SK-N-SH (cell line): ENCODE data around the gene THSD4. TPM values are rescaled to one million over a fixed set of nuclear protein-coding genes. Genes with fewer than 3 reads are reported as not detected.

Experiments
- CTCF ChIA-PET: fragments of 300-600, 350-600 bp; formaldehyde crosslinking; extraction: SDS; loops from one replicate; lab custom pipeline; 2021; lab: Yijun Ruan, JAX
- POLR2A ChIA-PET: fragments of 350-600 bp; sonication (Branson Sonifier 250); formaldehyde crosslinking; extraction: SDS; loops from one replicate; lab custom pipeline; 2020; ENCODE audit warnings: antibody characterized with exemption, inconsistent platforms; lab: Yijun Ruan, JAX
- DNase-seq: peaks from one replicate; pipeline ENCODE4 v3.0.0; 2012
- H2AFZ ChIP-seq: fragments of 200-600 bp; sonication (generic); 2 replicates; pipeline ENCODE4 v1.8.1; 2016; ENCODE audit warnings: antibody characterized with exemption, mild to moderate bottlenecking, low read depth
- H3F3A ChIP-seq: fragments of 200-600 bp; sonication (generic); replicated peaks from 2 replicates; pipeline ENCODE3; 2016; ENCODE audit warnings: antibody characterized with exemption, mild to moderate bottlenecking; ENCODE audit not compliant: insufficient read depth
- H3K27ac ChIP-seq, 2 experiments: fragments of 200-500 bp in 1 of 2; fragments of 200-600 bp in 1 of 2; sonication (Bioruptor generic) in 1 of 2; sonication (generic), shearing (Covaris generic) in 1 of 2; 2 replicates each; pipeline versions ENCODE4 v1.5.1 to v1.6.1; 2014 to 2016; ENCODE audit warnings: low read depth in 2 of 2, inconsistent platforms in 1 of 2, low read length in 1 of 2, mild to moderate bottlenecking in 1 of 2, mixed read lengths in 1 of 2
- H3K27me3 ChIP-seq: fragments of 200-600 bp; sonication (generic), shearing (Covaris generic); 2 replicates; pipeline ENCODE4 v1.6.1; 2016; ENCODE audit warnings: mixed run types; ENCODE audit not compliant: insufficient read depth
- H3K36me3 ChIP-seq, 2 experiments: fragments of 200-500 bp in 1 of 2; fragments of 200-600 bp in 1 of 2; sonication (Bioruptor generic) in 1 of 2; sonication (generic) in 1 of 2; replicated peaks in 1 of 2; 2 replicates each; pipeline versions ENCODE3 to v1.5.1; 2014 to 2016; ENCODE audit warnings: low read length in 1 of 2, mild to moderate bottlenecking in 1 of 2; ENCODE audit not compliant: insufficient read depth in 2 of 2, control insufficient read depth in 1 of 2
- H3K4me1 ChIP-seq, 2 experiments: fragments of 200-500 bp in 1 of 2; fragments of 200-600 bp in 1 of 2; sonication (Bioruptor generic) in 1 of 2; sonication (generic), shearing (Covaris generic) in 1 of 2; 2 replicates each; pipeline versions ENCODE4 v1.5.1 to v1.6.1; 2014 to 2016; ENCODE audit warnings: low read depth in 1 of 2, low read length in 1 of 2, mixed run types in 1 of 2; ENCODE audit not compliant: insufficient read depth in 2 of 2, control insufficient read depth in 1 of 2
- H3K4me2 ChIP-seq: fragments of 200-600 bp; sonication (generic), shearing (Covaris generic); 2 replicates; pipeline ENCODE4 v1.6.1; 2017; ENCODE audit warnings: mixed run types
- H3K4me3 ChIP-seq, 2 experiments: fragments of 200-500 bp in 1 of 2; fragments of 200-600 bp in 1 of 2; sonication (Bioruptor generic) in 1 of 2; sonication (generic), shearing (Covaris generic) in 1 of 2; 2 replicates each; pipeline versions ENCODE4 v1.5.1 to v1.8.1; 2014 to 2016; ENCODE audit warnings: low read depth in 2 of 2, inconsistent platforms in 1 of 2, low read length in 1 of 2, mild to moderate bottlenecking in 1 of 2, mixed read lengths in 1 of 2, moderate library complexity in 1 of 2
- H3K79me2 ChIP-seq: fragments of 200-600 bp; sonication (generic); 2 replicates; pipeline ENCODE4 v1.8.1; 2017; ENCODE audit warnings: mild to moderate bottlenecking; ENCODE audit not compliant: insufficient read depth
- H3K9ac ChIP-seq: fragments of 200-600 bp; sonication (generic); 2 replicates; pipeline ENCODE4 v1.6.1; 2017; ENCODE audit warnings: mixed run types
- H3K9me2 ChIP-seq: fragments of 200-600 bp; sonication (generic); 2 replicates; pipeline ENCODE4 v1.6.1; 2017; ENCODE audit warnings: mixed run types
- H3K9me3 ChIP-seq: fragments of 200-600 bp; sonication (generic); 2 replicates; pipeline ENCODE4 v1.6.1; 2017; ENCODE audit warnings: mixed run types, mild to moderate bottlenecking, moderate library complexity
- H4K20me1 ChIP-seq: fragments of 200-600 bp; sonication (generic); 2 replicates; pipeline ENCODE4 v1.6.1; 2017; ENCODE audit warnings: mild to moderate bottlenecking, mixed run types; ENCODE audit not compliant: insufficient read depth
- CTCF ChIP-seq: fragments of 200-600 bp; sonication (generic); IDR thresholded peaks from 2 replicates; pipeline ENCODE4 v1.6.1; 2017; ENCODE audit warnings: antibody characterized with exemption, mild to moderate bottlenecking, moderate library complexity
- ELF1 ChIP-seq: IDR thresholded peaks from 2 replicates; pipeline ENCODE4 v1.4.0; 2012
- FOSL2 ChIP-seq: IDR thresholded peaks from 2 replicates; pipeline ENCODE4 v1.4.0; 2012; ENCODE audit warnings: low read depth, mild to moderate bottlenecking, moderate library complexity, borderline replicate concordance
- FOXJ3 ChIP-seq: sonication (generic); formaldehyde crosslinking; IDR thresholded peaks from 2 replicates; pipeline ENCODE4 v1.5.1; 2020; ENCODE audit warnings: mild to moderate bottlenecking, missing genetic modification reagents
- MEF2A ChIP-seq: IDR thresholded peaks from 2 replicates; pipeline ENCODE4 v1.4.0; 2012; ENCODE audit warnings: low read depth, borderline replicate concordance
- NFIC ChIP-seq: IDR thresholded peaks from 2 replicates; pipeline ENCODE4 v1.4.0; 2012; ENCODE audit warnings: borderline replicate concordance
- PBX3 ChIP-seq: IDR thresholded peaks from 2 replicates; pipeline ENCODE4; 2012
- POLR2AphosphoS5 ChIP-seq: IDR thresholded peaks from 2 replicates; pipeline ENCODE4 v1.6.1; 2012; ENCODE audit warnings: low read depth, low read length
- RAD21 ChIP-seq: IDR thresholded peaks from 2 replicates; pipeline ENCODE4 v1.6.1; 2012; ENCODE audit warnings: mild to moderate bottlenecking, low read length
- RCOR1 ChIP-seq: fragments of 150-350 bp; IDR thresholded peaks from 2 replicates; pipeline ENCODE4 v1.6.1; 2017; ENCODE audit warnings: antibody characterized with exemption, low read length
- REST ChIP-seq: IDR thresholded peaks from 2 replicates; pipeline ENCODE4 v1.6.1; 2012; ENCODE audit warnings: mild to moderate bottlenecking, low read depth, low read length, moderate library complexity
- RFX5 ChIP-seq: IDR thresholded peaks from 2 replicates; pipeline ENCODE4 v1.6.1; 2012; ENCODE audit warnings: mild to moderate bottlenecking, improper control_type of control experiment, low read length
- RXRA ChIP-seq: IDR thresholded peaks from 2 replicates; pipeline ENCODE4 v1.4.0; 2012; ENCODE audit warnings: low read depth, mild to moderate bottlenecking, borderline replicate concordance
- SMC3 ChIP-seq: IDR thresholded peaks from 2 replicates; pipeline ENCODE4 v1.6.1; 2012; ENCODE audit warnings: low read depth, low read length, improper control_type of control experiment
- TCF12 ChIP-seq: IDR thresholded peaks from 2 replicates; pipeline ENCODE4 v1.4.0; 2012
- TEAD4 ChIP-seq: IDR thresholded peaks from 2 replicates; pipeline ENCODE4 v1.4.0; 2012; ENCODE audit warnings: mild to moderate bottlenecking, borderline replicate concordance; ENCODE audit not compliant: insufficient read depth
- WGBS: methylation state at CpG from one replicate; pipeline ENCODE4 v1.1.6; 2017; ENCODE audit warnings: low lambda C conversion rate; 5-methylcytosine and 5-hydroxymethylcytosine counted together
- polyA plus RNA-seq, 3 experiments: library from polyadenylated mRNA; depleted of rRNA; stranded (reverse); fragments of >200 nt; gene quantifications; 2 replicates each; pipeline ENCODE4 v1.2.3, GENCODE V29; 2012
- TF ChIP-seq, protein P1 (sequence below): IDR thresholded peaks from 2 replicates; pipeline ENCODE4 v1.4.0; 2012; ENCODE audit warnings: low read depth, borderline replicate concordance
- TF ChIP-seq, protein P2 (sequence below): IDR thresholded peaks from 2 replicates; pipeline ENCODE4 v1.4.0; 2012; ENCODE audit warnings: low read depth, borderline replicate concordance

Gene THSD4
- polyA plus RNA-seq, 1 of the 3 experiments (the other 2 are of a cell fraction), result 79.1 TPM

DNA sequence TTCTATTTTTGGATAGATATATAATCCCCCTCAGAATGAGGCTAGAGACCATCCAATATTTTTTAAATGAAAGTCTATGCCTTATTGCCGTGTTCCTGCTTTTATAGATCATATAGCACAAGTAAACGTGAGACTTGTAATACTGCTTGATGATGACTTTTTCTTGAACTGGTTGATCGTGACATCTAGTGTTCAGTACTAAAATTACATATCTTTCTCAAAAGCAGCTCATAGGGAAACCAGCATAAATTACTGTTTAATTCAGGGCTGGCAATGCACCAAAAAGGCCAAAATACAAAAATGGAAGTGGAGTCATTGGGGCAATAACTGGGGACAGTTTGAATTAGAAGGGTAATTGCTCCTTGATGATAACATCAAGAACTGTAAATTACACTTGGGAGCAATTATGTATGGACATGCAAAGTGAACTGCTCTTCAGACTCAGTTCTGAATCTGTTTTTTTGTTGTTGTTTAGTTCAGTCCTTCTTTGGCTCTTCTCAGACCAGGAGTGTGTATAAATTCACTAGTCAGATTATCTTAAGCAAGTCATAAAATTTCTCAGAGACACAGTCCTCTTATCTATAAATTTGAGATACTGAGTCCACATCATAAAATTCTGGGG, 325.3 kb downstream of the THSD4 start:
- Histone ChIP-seq H3K27me3 (no peaks in the 10 kb centered on the region), H3K36me3 (peaks cover 0 to 14% of the 10 kb centered on the region in 2 experiments), H3K9me3 (no peaks in the 10 kb centered on the region), H3K4me3 (no peak overlapping the region), H4K20me1 (no peaks in the 10 kb centered on the region), H3K9ac (no peak overlapping the region), H2AFZ (no peak overlapping the region), H3K79me2 (no peaks in the 10 kb centered on the region), H3K4me2 (no peak overlapping the region), H3F3A (peaks cover 12% of the 10 kb centered on the region), H3K9me2 (no peaks in the 10 kb centered on the region), H3K27ac (no peak overlapping the region), H3K4me1 (peaks cover 3 to 16% of the 10 kb centered on the region in 2 experiments; a peak in 3 of 4 replicates)
- peak; percentile 48 for DNase-seq
- ChIA-PET CTCF (interaction anchor here (0.6 to 3.0 kb wide), 41 partner anchors 9 to 618 kb away, joined by 3 to 68 read pairs (median 4); partner anchors contain the start of genes LRRC49, THAP10 and THSD4), POLR2A (no interaction called here)
- 1% methylated on average over 3 of the region's 3 CpGs for WGBS
- peak; percentile 87 for TF ChIP-seq RAD21
- TF ChIP-seq TEAD4, result no peak
- peak; percentile 68 for TF ChIP-seq CTCF
- peak; percentile 63 for TF ChIP-seq SMC3

GRCh38 chr15:71443538-71443937, 328.3 kb downstream of the THSD4 start:
- Histone ChIP-seq H3K9me2 (no peaks in the 10 kb centered on the region), H3K36me3 (no peaks in the 10 kb centered on the region), H3K27ac (no peak overlapping the region), H2AFZ (no peak overlapping the region), H4K20me1 (no peaks in the 10 kb centered on the region), H3K4me1 (peaks cover 0 to 27% of the 10 kb centered on the region in 2 experiments; a peak in 3 of 4 replicates), H3F3A (peaks cover 16% of the 10 kb centered on the region), H3K27me3 (no peaks in the 10 kb centered on the region), H3K9me3 (no peaks in the 10 kb centered on the region), H3K4me3 (no peak overlapping the region; a peak in 1 of 4 replicates), H3K9ac (no peak overlapping the region), H3K79me2 (no peaks in the 10 kb centered on the region), H3K4me2 (no peak overlapping the region)
- WGBS, result 27% methylated on average over 4 of the region's 4 CpGs
- POLR2A ChIA-PET, result no interaction called here
- CTCF ChIA-PET, result interaction anchor here (0.6 to 3.6 kb wide), 47 partner anchors 9 to 764 kb away, joined by 3 to 69 read pairs (median 4); partner anchors contain the start of genes LRRC49 and THSD4
- DNase-seq, result peak; percentile 42
- TF ChIP-seq PBX3 (no peak), RCOR1 (no peak), FOXJ3 (CRISPR knock-in tag) (no peak), RAD21 (peak; percentile 57), POLR2AphosphoS5 (no peak), TCF12 (no peak), MEF2A (no peak), NFIC (no peak), FOSL2 (no peak), TEAD4 (no peak), RXRA (no peak), REST (no peak), ELF1 (no peak), RFX5 (no peak)
- TF ChIP-seq, protein P1, sequence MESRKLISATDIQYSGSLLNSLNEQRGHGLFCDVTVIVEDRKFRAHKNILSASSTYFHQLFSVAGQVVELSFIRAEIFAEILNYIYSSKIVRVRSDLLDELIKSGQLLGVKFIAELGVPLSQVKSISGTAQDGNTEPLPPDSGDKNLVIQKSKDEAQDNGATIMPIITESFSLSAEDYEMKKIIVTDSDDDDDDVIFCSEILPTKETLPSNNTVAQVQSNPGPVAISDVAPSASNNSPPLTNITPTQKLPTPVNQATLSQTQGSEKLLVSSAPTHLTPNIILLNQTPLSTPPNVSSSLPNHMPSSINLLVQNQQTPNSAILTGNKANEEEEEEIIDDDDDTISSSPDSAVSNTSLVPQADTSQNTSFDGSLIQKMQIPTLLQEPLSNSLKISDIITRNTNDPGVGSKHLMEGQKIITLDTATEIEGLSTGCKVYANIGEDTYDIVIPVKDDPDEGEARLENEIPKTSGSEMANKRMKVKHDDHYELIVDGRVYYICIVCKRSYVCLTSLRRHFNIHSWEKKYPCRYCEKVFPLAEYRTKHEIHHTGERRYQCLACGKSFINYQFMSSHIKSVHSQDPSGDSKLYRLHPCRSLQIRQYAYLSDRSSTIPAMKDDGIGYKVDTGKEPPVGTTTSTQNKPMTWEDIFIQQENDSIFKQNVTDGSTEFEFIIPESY, result no peak
- TF ChIP-seq, protein P2, sequence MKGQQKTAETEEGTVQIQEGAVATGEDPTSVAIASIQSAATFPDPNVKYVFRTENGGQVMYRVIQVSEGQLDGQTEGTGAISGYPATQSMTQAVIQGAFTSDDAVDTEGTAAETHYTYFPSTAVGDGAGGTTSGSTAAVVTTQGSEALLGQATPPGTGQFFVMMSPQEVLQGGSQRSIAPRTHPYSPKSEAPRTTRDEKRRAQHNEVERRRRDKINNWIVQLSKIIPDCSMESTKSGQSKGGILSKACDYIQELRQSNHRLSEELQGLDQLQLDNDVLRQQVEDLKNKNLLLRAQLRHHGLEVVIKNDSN, result no peak
